EH (cell line): ENCODE data around the gene MANF.

ENCODE experiments used
- DNase-seq: peaks from one replicate; pipeline ENCODE4 v3.0.0-alpha.2; 2015; ENCODE audit warnings: low read depth

MANF gene

DNA sequence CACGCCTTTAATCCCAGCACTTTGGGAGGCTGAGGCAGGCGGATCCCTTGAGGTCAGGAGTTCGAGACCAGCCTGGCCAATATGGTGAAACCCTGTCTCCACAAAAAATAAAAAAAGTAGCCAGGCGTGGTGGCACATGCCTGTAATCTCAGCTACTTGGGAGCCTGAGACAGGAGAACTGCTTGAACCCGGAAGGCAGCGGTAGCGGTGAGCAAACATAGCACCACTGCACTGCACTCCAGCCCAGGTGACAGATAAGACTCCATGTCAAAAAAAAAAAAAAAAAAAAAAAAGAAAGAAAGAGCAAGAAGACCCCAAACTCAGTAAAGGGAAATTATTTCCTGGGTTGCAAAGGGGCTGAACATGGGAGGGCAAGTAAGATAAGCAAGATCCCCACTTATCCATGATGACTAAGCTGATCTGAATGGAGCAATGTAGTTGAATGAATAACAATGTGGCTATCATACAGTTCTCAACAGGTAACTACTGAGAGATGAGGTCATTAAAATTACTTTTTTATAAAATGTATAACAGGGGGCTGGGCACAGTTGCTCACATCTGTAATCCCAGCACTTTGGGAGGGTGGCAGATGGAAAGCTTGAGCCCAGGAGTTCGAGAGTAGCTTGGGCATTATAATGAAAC, 52.0 kb downstream of the MANF start:
- DNase-seq, result no peak
